ENCODE data around the gene VPS35. TPM values are rescaled to one million over a fixed set of nuclear protein-coding genes. Genes with fewer than 3 reads are reported as not detected.

Gene VPS35
- total RNA-seq (100 to 1,000 TPM; 111 to 170 TPM), polyA plus RNA-seq (ENCODE audit: insufficient read length in 2 of 2) (100 to 1,000 TPM in 1 of 2 donors, 10 to 100 TPM in 1; 97.4 to 128 TPM)
- long read RNA-seq, donor 1, full-length matches to known transcripts, result 26 of 245 reads
- long read RNA-seq, donor 1, partial matches to known transcripts, result 219 of 245 reads
- long read RNA-seq, donor 1, other reads (novel, unspliced or antisense), result 0 of 245 reads
- long read RNA-seq, donor 2, full-length matches to known transcripts, result 8 of 8 reads
- long read RNA-seq, donor 2, partial matches to known transcripts, result 0 of 8 reads
- long read RNA-seq, donor 2, other reads (novel, unspliced or antisense), result 0 of 8 reads
- long read RNA-seq, donor 3, full-length matches to known transcripts, result 8 of 16 reads
- long read RNA-seq, donor 3, partial matches to known transcripts, result 8 of 16 reads
- long read RNA-seq, donor 3, other reads (novel, unspliced or antisense), result 0 of 16 reads
- long read RNA-seq, donor 4, full-length matches to known transcripts, result 14 of 94 reads
- long read RNA-seq, donor 4, partial matches to known transcripts, result 68 of 94 reads
- long read RNA-seq, donor 4, other reads (novel, unspliced or antisense), result 12 of 94 reads

- peak in 4 of 6 donors; percentile 98 to 100 (median 98) for DNase-seq (ENCODE audit: low read depth in 4 of 6, low spot score in 6 of 6)
- under 1% methylated on average over 54 of the region's 54 CpGs for WGBS (ENCODE audit: insufficient coverage)
- Histone ChIP-seq H3K4me3 (ENCODE audit: low read depth, low read length) (peak within 1 kb of the TSS; percentile 84), H3K36me3 (ENCODE audit: control insufficient read depth, insufficient read depth, low read length) (peaks cover 3% of the 10 kb centered on the region), H3K4me1 (ENCODE audit: control insufficient read depth, insufficient read depth, low read length) (peaks cover 11% of the 10 kb centered on the region), H3K27ac (ENCODE audit: low read depth, low read length) (peak within 1 kb of the TSS; percentile 96), H3K9me3 (ENCODE audit: control insufficient read depth, insufficient read depth, low read length) (no peaks in the 10 kb centered on the region), H3K27me3 (ENCODE audit: control insufficient read depth, insufficient read depth, low read length) (no peaks in the 10 kb centered on the region)
These were observed at the start of gene VPS35 for GRCh38 chr16:46688654-46689364. TSS of gene VPS35 (minus strand) at chr16:46689178. CDS start at chr16:46689133, 45 bp downstream.

GRCh38 chr16:46737621-46738214, 48.7 kb upstream of the VPS35 start:
- DNase-seq (ENCODE audit: low read depth in 4 of 6, low spot score in 6 of 6), result no peak
- Histone ChIP-seq H3K27ac (ENCODE audit: low read depth, low read length) (no peak overlapping the region), H3K27me3 (ENCODE audit: control insufficient read depth, insufficient read depth, low read length) (no peaks in the 10 kb centered on the region), H3K36me3 (ENCODE audit: control insufficient read depth, insufficient read depth, low read length) (peaks cover 4% of the 10 kb centered on the region), H3K4me3 (ENCODE audit: low read depth, low read length) (no peak overlapping the region), H3K9me3 (ENCODE audit: control insufficient read depth, insufficient read depth, low read length) (no peaks in the 10 kb centered on the region), H3K4me1 (ENCODE audit: control insufficient read depth, insufficient read depth, low read length) (peaks cover under 1% of the 10 kb centered on the region)
- WGBS (ENCODE audit: insufficient coverage), result 81% methylated on average over 14 of the region's 14 CpGs

- Histone ChIP-seq H3K4me1 (ENCODE audit: control insufficient read depth, insufficient read depth, low read length) (no peaks in the 10 kb centered on the region), H3K9me3 (ENCODE audit: control insufficient read depth, insufficient read depth, low read length) (no peaks in the 10 kb centered on the region), H3K36me3 (ENCODE audit: control insufficient read depth, insufficient read depth, low read length) (peaks cover 4% of the 10 kb centered on the region), H3K27ac (ENCODE audit: low read depth, low read length) (no peak overlapping the region), H3K4me3 (ENCODE audit: low read depth, low read length) (no peak overlapping the region), H3K27me3 (ENCODE audit: control insufficient read depth, insufficient read depth, low read length) (no peaks in the 10 kb centered on the region)
- 70% methylated on average over 12 of the region's 12 CpGs for WGBS (ENCODE audit: insufficient coverage)
- no peak for DNase-seq (ENCODE audit: low read depth in 4 of 6, low spot score in 6 of 6)
These were observed 47.7 kb upstream of the VPS35 start for GRCh38 chr16:46736695-46737094.

GRCh38 chr16:46733319-46733830, 44.4 kb upstream of the VPS35 start:
- H3K4me1 ChIP-seq (ENCODE audit: control insufficient read depth, insufficient read depth, low read length), result no peaks in the 10 kb centered on the region
- H3K9me3 ChIP-seq (ENCODE audit: control insufficient read depth, insufficient read depth, low read length), result no peaks in the 10 kb centered on the region
- 80% methylated on average over 6 of the region's 9 CpGs for WGBS (ENCODE audit: insufficient coverage)
- peaks cover 8% of the 10 kb centered on the region for H3K36me3 ChIP-seq (ENCODE audit: control insufficient read depth, insufficient read depth, low read length)
- H3K27me3 ChIP-seq (ENCODE audit: control insufficient read depth, insufficient read depth, low read length), result no peaks in the 10 kb centered on the region
- DNase-seq (ENCODE audit: low read depth in 4 of 6, low spot score in 6 of 6), result no peak
- no peak overlapping the region for H3K4me3 ChIP-seq (ENCODE audit: low read depth, low read length)
- no peak overlapping the region for H3K27ac ChIP-seq (ENCODE audit: low read depth, low read length)

- DNase-seq (ENCODE audit: low read depth in 4 of 6, low spot score in 6 of 6), result no peak
- Histone ChIP-seq H3K36me3 (ENCODE audit: control insufficient read depth, insufficient read depth, low read length) (peaks cover 6% of the 10 kb centered on the region), H3K9me3 (ENCODE audit: control insufficient read depth, insufficient read depth, low read length) (no peaks in the 10 kb centered on the region), H3K4me1 (ENCODE audit: control insufficient read depth, insufficient read depth, low read length) (no peaks in the 10 kb centered on the region), H3K27me3 (ENCODE audit: control insufficient read depth, insufficient read depth, low read length) (no peaks in the 10 kb centered on the region), H3K4me3 (ENCODE audit: low read depth, low read length) (no peak overlapping the region), H3K27ac (ENCODE audit: low read depth, low read length) (no peak overlapping the region)
- WGBS (ENCODE audit: insufficient coverage), result 88% methylated on average over 4 of the region's 4 CpGs
These were observed 43.6 kb upstream of the VPS35 start for GRCh38 chr16:46732561-46732960.

- no peak overlapping the region for H3K4me3 ChIP-seq (ENCODE audit: low read depth, low read length)
- no peaks in the 10 kb centered on the region for H3K9me3 ChIP-seq (ENCODE audit: control insufficient read depth, insufficient read depth, low read length)
- no peak overlapping the region for H3K27ac ChIP-seq (ENCODE audit: low read depth, low read length)
- H3K27me3 ChIP-seq (ENCODE audit: control insufficient read depth, insufficient read depth, low read length), result no peaks in the 10 kb centered on the region
- 77% methylated on average over 20 of the region's 23 CpGs for WGBS (ENCODE audit: insufficient coverage)
- H3K36me3 ChIP-seq (ENCODE audit: control insufficient read depth, insufficient read depth, low read length), result peaks cover 4% of the 10 kb centered on the region
- DNase-seq (ENCODE audit: low read depth in 4 of 6, low spot score in 6 of 6), result no peak
- H3K4me1 ChIP-seq (ENCODE audit: control insufficient read depth, insufficient read depth, low read length), result no peaks in the 10 kb centered on the region
These were observed 42.9 kb upstream of the VPS35 start for GRCh38 chr16:46731691-46732555.

GRCh38 chr16:46730801-46731690, 42.1 kb upstream of the VPS35 start:
- no peaks in the 10 kb centered on the region for H3K9me3 ChIP-seq (ENCODE audit: control insufficient read depth, insufficient read depth, low read length)
- peaks cover 4% of the 10 kb centered on the region for H3K36me3 ChIP-seq (ENCODE audit: control insufficient read depth, insufficient read depth, low read length)
- H3K4me3 ChIP-seq (ENCODE audit: low read depth, low read length), result no peak overlapping the region
- no peak for DNase-seq (ENCODE audit: low read depth in 4 of 6, low spot score in 6 of 6)
- WGBS (ENCODE audit: insufficient coverage), result 78% methylated on average over 13 of the region's 17 CpGs
- H3K4me1 ChIP-seq (ENCODE audit: control insufficient read depth, insufficient read depth, low read length), result no peaks in the 10 kb centered on the region
- H3K27ac ChIP-seq (ENCODE audit: low read depth, low read length), result no peak overlapping the region
- H3K27me3 ChIP-seq (ENCODE audit: control insufficient read depth, insufficient read depth, low read length), result no peaks in the 10 kb centered on the region

GRCh38 chr16:46730126-46730525, 41.1 kb upstream of the VPS35 start:
- Histone ChIP-seq H3K4me3 (ENCODE audit: low read depth, low read length) (no peak overlapping the region), H3K9me3 (ENCODE audit: control insufficient read depth, insufficient read depth, low read length) (no peaks in the 10 kb centered on the region), H3K36me3 (ENCODE audit: control insufficient read depth, insufficient read depth, low read length) (peaks cover 4% of the 10 kb centered on the region), H3K27ac (ENCODE audit: low read depth, low read length) (no peak overlapping the region), H3K4me1 (ENCODE audit: control insufficient read depth, insufficient read depth, low read length) (no peaks in the 10 kb centered on the region), H3K27me3 (ENCODE audit: control insufficient read depth, insufficient read depth, low read length) (no peaks in the 10 kb centered on the region)
- WGBS (ENCODE audit: insufficient coverage), result 96% methylated on average over 8 of the region's 8 CpGs
- no peak for DNase-seq (ENCODE audit: low read depth in 4 of 6, low spot score in 6 of 6)
